Astrocyte (in vitro differentiated cells and primary cell): ENCODE results near the gene ZNF566.

ENCODE experiments used
- CTCF ChIP-seq: IDR thresholded peaks from 2 replicates; pipeline ENCODE4 v1.5.1; 2011; ENCODE audit warnings: low read depth, mild to moderate bottlenecking, inconsistent platforms, low read length, moderate library complexity; ENCODE audit not compliant: insufficient read depth
- EZH2 ChIP-seq: IDR thresholded peaks from 2 replicates; pipeline ENCODE4 v1.6.1; 2012; ENCODE audit warnings: mild to moderate bottlenecking, low read length, inconsistent platforms; ENCODE audit not compliant: insufficient read depth

- TF ChIP-seq CTCF = no peak
- no peak for TF ChIP-seq EZH2
Measured at GRCh38 chr19:36508325-36508724, 19.0 kb upstream of the ZNF566 start.
